ENCODE measurements around the gene NOPCHAP1. TPM values are rescaled to one million over a fixed set of nuclear protein-coding genes. Genes with fewer than 3 reads are reported as not detected.

Gene NOPCHAP1
- total and polyA plus RNA-seq, 2 of the 8 experiments (the other 6 are each of a cell fraction or from before 2014, with no cell fraction given), result 14.9 to 39.5 TPM

GRCh38 chr12:104975587-104976343 is 10.4 kb upstream of the NOPCHAP1 start (continued):
- TF ChIP-seq, protein P1, sequence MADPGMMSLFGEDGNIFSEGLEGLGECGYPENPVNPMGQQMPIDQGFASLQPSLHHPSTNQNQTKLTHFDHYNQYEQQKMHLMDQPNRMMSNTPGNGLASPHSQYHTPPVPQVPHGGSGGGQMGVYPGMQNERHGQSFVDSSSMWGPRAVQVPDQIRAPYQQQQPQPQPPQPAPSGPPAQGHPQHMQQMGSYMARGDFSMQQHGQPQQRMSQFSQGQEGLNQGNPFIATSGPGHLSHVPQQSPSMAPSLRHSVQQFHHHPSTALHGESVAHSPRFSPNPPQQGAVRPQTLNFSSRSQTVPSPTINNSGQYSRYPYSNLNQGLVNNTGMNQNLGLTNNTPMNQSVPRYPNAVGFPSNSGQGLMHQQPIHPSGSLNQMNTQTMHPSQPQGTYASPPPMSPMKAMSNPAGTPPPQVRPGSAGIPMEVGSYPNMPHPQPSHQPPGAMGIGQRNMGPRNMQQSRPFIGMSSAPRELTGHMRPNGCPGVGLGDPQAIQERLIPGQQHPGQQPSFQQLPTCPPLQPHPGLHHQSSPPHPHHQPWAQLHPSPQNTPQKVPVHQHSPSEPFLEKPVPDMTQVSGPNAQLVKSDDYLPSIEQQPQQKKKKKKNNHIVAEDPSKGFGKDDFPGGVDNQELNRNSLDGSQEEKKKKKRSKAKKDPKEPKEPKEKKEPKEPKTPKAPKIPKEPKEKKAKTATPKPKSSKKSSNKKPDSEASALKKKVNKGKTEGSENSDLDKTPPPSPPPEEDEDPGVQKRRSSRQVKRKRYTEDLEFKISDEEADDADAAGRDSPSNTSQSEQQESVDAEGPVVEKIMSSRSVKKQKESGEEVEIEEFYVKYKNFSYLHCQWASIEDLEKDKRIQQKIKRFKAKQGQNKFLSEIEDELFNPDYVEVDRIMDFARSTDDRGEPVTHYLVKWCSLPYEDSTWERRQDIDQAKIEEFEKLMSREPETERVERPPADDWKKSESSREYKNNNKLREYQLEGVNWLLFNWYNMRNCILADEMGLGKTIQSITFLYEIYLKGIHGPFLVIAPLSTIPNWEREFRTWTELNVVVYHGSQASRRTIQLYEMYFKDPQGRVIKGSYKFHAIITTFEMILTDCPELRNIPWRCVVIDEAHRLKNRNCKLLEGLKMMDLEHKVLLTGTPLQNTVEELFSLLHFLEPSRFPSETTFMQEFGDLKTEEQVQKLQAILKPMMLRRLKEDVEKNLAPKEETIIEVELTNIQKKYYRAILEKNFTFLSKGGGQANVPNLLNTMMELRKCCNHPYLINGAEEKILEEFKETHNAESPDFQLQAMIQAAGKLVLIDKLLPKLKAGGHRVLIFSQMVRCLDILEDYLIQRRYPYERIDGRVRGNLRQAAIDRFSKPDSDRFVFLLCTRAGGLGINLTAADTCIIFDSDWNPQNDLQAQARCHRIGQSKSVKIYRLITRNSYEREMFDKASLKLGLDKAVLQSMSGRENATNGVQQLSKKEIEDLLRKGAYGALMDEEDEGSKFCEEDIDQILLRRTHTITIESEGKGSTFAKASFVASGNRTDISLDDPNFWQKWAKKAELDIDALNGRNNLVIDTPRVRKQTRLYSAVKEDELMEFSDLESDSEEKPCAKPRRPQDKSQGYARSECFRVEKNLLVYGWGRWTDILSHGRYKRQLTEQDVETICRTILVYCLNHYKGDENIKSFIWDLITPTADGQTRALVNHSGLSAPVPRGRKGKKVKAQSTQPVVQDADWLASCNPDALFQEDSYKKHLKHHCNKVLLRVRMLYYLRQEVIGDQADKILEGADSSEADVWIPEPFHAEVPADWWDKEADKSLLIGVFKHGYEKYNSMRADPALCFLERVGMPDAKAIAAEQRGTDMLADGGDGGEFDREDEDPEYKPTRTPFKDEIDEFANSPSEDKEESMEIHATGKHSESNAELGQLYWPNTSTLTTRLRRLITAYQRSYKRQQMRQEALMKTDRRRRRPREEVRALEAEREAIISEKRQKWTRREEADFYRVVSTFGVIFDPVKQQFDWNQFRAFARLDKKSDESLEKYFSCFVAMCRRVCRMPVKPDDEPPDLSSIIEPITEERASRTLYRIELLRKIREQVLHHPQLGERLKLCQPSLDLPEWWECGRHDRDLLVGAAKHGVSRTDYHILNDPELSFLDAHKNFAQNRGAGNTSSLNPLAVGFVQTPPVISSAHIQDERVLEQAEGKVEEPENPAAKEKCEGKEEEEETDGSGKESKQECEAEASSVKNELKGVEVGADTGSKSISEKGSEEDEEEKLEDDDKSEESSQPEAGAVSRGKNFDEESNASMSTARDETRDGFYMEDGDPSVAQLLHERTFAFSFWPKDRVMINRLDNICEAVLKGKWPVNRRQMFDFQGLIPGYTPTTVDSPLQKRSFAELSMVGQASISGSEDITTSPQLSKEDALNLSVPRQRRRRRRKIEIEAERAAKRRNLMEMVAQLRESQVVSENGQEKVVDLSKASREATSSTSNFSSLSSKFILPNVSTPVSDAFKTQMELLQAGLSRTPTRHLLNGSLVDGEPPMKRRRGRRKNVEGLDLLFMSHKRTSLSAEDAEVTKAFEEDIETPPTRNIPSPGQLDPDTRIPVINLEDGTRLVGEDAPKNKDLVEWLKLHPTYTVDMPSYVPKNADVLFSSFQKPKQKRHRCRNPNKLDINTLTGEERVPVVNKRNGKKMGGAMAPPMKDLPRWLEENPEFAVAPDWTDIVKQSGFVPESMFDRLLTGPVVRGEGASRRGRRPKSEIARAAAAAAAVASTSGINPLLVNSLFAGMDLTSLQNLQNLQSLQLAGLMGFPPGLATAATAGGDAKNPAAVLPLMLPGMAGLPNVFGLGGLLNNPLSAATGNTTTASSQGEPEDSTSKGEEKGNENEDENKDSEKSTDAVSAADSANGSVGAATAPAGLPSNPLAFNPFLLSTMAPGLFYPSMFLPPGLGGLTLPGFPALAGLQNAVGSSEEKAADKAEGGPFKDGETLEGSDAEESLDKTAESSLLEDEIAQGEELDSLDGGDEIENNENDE (IDR thresholded peaks at IDR 0.05; ENCODE audit: insufficient replicate concordance, low read length), result no peak
- TF ChIP-seq TCF12 (IDR thresholded peaks at IDR 0.05; ENCODE audit: low read depth, low read length) (no peak), ATF2 (IDR thresholded peaks at IDR 0.05; ENCODE audit: low read length) (no peak), YY1 (IDR thresholded peaks at IDR 0.05; ENCODE audit: low read depth, low read length) (no peak), GABPA (IDR thresholded peaks at IDR 0.05; ENCODE audit: borderline replicate concordance, insufficient read depth, low read length) (no peak), SP1 (IDR thresholded peaks at IDR 0.05; ENCODE audit: low read depth, low read length) (no peak), POU5F1 (IDR thresholded peaks at IDR 0.05; ENCODE audit: low read depth, low read length) (no peak), EP300 (IDR thresholded peaks at IDR 0.05; ENCODE audit: borderline replicate concordance in 1 of 2, low read depth in 2 of 2, low read length in 2 of 2) (no peak)
